GM21447 (cell line): Measurements from ENCODE around the gene RMND1.
A peak's percentile ranks its signal among the peaks of the same experiment; 100 is the strongest.

Experiments
- ATAC-seq: cut with Tn5 transposase; IDR thresholded peaks from one replicate; pipeline ENCODE4 v1.9.1; 2021; ENCODE audit not compliant: unreplicated experiment

Gene RMND1

DNA sequence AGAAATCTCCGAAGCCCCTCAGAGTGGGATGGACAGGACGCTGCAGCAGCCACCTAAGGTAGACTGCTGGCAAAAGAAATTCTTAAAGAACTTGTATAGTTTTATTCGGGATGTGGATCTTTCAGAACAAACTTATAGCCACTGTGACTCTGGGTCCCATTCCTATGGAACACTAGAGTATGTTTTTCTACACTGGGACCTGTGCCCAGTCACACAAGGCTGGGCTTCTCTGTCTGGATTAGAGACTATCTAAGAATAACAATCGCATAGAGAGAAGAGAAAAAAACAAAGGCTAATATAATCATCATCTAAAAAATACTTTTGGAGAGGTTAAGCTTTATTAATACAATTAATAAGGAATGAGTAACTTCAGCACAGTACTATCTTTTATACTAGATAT, 28.9 kb downstream of the RMND1 start:
- ATAC-seq, result no peak

DNA sequence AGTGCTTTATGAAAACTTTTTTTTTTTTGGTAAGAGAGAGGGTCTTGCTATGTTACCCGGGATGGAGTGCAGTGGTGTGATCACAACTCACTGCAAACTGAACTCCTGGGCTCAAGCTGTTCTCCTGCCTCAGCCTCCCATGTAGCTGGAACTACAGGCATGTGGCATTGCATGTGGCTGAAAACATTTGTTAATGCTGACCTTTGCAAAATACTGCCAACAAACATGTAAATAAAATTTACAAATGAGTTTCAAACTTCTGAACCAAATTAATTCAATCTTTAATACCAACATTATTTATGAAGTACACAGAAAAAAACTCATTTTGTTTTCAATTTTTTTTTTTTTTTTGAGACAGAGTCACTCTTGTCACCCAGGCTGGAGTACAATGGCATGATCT, 34.4 kb downstream of the RMND1 start:
- no peak for ATAC-seq

DNA sequence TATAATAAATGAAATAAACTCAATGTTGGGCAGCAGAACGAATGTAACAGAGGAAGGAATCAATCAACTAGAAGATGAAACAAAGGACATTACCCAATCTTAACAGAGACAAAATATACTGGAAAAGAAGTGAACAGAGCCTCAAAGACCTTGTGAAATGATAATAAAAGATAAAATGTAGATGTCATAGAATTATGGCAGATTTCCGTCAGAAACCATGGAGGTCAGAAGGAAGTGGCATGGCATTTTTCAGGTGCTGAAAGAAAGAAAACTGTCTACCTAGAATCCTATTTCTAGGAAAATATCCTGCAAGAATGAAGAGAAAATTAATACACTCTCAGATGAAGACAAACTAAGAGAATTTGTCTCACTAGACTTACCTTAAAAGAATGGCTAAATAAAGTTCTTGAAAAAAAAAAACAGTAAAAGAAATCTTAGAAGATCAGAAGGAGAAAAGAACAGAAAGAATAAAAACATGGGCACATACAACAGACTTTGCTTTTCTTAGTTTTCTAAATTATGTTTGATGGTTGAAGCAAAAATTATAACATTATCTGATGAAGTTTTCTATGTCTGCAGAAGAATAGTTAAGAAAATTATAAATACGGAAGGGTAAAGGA, 37.2 kb downstream of the RMND1 start:
- no peak for ATAC-seq

DNA sequence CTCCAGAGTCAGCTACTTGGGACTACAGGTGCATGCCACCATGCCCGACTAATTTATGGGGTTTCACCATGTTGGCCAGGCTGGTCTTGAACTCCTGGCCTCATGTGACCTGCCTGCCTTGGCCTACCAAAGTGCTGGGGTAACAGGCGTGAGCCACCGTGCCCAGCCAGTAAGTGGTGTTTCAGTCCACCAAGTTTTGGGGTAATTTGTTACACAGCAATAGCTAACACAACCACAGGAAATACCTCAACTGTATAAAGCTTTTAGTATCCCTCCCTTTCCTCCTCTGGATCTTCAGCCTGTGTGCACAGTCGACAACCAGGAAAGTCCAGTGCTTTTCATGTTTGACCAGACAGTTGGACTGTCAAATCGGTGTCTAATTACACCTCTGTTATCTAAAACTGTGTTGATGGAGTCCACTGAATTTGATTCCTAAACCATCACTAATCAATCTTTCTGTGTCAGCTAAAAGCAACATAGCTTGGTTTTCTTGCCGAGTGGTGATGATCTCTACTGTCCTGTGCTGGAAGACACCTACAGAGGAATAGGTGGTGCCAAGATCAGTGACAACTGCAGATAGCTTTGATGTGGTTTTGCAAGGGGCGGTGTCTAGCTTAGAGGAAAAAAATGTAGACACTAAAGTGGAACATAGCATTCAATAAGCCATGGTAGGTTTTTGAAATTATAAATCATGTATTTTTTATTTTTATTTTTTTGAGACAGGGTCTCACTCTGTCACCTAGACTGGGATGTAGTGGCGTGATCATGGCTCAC, 38.4 kb downstream of the RMND1 start:
- ATAC-seq, result no peak

DNA sequence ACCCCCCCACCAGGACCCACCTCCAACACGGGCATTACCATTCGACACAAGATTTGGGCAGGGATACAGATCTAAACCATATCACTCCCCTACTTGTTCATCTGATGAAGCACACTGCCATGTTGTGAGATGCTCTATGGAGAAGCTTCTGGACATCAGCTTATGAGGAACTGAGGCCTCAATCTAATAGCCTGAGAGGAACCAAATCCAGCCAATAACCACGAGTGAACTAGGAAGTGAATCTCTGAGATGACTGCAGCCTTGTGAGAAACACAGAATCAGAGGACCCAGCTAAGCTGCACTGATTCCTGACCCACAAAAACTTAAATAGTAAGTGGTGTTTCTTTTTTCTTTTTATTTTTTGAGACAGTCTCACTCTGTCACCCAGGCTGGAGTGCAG, 39.0 kb downstream of the RMND1 start:
- ATAC-seq, result no peak

DNA sequence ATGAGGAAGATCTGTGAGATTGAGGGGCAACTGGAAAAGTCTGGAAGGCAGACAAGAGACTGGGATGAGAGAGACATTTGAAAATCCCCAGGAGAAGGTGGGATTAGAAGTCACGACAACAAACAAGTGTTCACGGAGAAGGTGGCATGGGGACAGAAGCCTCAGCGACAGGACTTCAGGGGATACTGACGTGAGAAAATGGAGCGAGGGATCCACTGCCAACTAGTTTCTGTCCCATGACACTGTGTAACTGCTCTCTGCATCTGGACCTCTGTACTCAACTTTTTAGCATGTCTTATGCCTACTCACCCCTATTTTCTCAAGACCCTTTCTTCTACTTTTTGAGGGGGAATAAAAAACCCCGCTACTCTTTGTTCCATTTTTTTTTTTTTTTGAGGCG, 42.2 kb downstream of the RMND1 start:
- ATAC-seq, result no peak

DNA sequence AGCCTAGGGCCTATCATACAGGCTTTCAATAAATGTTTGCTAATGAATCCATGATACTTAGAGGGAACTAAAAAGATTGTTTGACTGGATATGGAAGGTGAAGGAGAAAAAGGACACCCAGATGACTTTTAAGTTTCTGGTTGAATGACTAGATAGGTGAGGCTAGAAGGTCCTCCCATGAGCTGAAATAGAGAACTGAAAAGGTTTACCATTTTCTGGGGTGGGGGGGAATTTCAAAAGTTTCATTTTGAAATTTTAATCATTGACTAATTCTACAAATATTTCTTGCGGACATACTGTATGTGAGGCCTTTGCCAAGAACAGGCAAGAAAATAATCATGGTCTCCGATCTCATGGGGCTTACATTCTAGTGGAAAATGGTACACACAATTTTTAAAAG, 42.7 kb downstream of the RMND1 start:
- ATAC-seq, result peak; percentile 68

DNA sequence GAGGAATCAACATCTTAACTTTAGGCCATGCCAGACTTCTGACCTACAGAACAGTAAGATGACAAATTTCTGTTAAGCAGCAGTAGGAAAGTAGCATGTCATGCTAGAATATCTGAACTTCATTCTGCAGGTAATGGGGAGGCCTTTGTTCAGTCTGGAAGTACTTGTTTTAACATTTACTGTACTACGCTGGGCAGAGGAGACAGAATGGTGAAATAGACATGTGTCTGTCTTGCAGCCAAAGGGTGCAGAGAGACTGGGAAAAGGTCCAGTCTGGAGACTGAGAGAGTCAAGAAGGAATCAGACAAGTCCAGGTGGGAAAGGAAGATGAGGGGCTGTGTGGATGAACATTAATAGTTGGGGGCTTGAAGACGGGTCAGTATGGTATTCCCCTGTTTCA, 43.1 kb downstream of the RMND1 start:
- no peak for ATAC-seq

DNA sequence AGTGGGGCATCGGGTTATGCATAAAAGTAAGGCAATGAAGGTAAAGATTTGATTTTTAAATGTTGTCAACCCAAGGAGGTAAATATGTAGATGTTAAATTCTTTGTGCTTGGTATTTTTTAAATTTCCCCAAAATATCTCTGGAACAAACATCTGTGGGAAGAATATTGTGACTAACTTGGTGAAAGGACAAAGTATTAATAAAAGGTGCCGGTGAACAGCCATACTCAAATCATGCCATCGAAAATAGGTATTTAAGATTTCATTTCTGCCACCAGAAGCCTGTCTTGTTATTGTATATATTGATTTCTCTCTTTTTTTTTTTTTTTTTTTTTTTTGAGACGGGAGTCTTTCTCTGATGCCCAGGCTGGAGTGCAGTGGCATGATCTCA, 48.0 kb downstream of the RMND1 start:
- no peak for ATAC-seq

DNA sequence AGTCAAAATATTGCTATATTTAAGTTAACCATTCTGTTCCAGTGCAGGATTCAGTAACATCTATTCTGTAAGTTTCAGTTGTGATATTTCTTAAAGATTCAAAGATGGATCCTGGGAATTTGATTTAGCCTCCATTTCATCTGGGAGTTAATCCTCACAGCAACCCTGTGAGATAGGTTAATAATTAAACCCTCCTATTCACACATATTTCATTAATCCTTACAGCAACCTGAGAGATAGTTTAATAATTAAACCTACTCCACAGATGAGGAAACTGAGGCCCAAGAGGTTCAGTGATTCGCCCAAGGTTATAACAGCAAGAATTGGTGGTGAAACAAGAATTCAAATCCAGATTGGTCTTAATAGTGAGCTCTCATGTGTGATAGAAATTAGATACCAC, 49.7 kb downstream of the RMND1 start:
- no peak for ATAC-seq

DNA sequence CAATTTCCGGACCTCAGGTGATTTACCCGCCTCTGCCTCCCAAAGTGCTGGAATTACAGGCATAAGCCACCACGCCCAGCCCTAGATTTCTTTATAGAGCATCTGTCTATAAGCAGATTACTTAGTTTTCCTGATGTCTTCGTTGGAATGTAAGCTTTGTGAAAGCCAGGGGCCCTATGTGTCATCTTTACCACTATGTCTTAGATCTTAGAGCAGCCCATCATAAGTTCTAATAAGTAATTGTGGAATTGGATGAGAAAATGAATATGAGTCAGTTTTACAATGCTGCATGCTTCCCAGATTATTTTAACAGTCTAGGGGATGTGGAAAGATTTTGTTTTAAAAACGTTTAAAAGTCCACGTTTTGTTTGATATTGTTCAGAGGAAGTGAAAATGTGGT, 51.5 kb downstream of the RMND1 start:
- no peak for ATAC-seq

DNA sequence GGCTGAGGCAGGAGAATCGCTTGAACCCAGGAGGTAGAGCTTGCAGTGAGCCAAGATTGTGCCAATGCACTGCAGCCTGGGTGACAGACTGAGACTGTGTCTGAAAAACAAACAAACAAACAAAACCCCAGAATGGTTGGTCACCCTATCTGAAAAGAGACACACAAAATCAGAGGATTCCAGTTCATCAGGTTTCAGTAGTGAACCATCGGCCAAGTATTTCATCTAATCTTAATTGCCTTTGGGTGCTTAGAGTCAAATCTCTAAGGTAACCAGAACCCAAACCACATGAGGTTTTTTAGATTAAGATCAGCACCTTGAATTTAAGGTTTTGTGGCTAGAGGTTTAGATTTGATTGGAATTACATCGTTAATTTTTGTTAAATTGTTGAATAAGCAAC, 52.2 kb downstream of the RMND1 start:
- ATAC-seq, result no peak

DNA sequence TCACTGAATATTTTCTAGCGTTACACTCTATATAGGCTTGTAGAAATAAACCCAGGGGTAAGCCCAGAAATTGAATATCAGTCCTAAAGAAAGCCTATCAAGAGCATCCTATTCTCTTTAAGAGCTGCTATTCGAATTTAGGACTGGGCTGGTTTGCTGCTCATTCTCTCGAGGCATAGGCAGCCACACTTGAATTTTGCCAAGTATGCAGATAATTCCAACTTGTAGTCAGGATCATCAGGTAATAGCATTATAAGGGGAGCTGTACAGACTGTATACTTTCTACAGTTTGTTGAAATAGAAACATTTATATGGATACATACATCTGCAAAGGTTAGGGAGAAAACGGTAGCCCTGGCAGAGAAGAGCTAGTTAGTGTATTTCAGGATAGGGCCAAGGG, 58.5 kb downstream of the RMND1 start:
- ATAC-seq, result no peak

DNA sequence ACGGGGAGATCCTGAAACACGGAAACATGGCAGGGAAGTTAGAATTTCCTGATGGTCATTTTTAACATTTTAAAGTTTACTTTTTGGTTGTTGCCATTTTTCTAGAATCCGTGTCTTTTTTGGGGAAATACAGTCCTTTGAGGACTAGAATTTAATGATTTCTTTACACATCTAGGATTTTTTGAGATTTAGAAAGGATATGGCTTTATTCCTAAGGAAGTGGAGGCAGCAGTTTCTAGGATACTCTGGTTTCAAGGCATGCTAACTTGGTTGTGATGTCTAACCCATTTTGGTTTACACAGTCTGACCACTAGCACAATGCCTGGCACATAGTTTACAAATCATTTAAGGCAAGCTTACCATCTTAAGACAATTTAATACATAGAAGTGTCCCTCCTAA, 59.5 kb downstream of the RMND1 start:
- no peak for ATAC-seq

DNA sequence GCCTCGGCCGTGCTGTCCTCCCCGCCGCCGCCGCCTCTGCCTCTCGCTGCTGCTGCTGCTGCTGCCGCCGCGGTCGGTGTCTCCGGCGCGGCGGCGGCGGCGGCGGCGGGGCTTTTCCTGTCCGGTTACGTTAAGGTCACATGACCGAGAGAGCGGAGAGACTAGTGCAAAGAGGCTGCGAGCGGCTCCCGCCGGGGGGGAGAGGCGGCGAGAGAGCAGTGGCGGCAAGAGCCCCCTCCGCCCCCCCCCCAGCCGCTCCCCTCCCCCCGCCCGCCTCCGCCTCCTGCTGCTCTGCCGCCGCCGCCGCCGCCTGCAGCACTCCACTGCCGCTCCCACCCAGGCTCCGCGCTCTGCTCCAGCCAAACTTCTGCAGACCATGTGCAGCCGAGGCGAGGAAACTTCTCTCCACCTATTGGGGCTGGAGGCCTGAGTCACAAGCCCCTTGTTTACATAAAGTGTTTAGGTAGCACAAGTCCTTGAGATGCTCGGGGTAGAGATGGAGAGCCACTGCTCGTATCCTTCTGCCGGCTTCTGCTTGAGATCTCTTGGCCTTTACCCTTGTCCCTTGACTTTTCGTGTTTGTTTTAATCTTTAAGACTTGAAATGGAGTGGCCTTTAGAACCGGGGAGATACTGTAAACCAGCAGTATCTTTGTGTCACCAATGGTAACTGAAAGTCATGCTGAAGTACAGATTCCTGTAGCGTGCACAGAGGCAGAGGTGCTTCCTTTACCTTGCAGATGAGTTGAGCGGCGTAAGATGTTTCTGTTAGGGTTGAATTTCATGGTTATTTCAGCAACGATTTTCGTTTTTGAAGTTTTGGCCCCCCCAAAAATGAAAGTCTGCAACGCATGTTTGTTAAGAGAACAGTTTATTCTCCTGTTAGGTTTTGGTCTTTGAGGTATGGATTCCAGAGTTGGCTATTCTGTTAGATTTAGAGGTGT, 60.2 kb downstream of the RMND1 start, which contains the start of gene ZBTB2:
Gene ZBTB2, minus strand, starts transcription at position 89 of the 943 bp plus-strand sequence. CDS start 17,922 bp downstream, outside the sequence.
- peak; percentile 16 for ATAC-seq

DNA sequence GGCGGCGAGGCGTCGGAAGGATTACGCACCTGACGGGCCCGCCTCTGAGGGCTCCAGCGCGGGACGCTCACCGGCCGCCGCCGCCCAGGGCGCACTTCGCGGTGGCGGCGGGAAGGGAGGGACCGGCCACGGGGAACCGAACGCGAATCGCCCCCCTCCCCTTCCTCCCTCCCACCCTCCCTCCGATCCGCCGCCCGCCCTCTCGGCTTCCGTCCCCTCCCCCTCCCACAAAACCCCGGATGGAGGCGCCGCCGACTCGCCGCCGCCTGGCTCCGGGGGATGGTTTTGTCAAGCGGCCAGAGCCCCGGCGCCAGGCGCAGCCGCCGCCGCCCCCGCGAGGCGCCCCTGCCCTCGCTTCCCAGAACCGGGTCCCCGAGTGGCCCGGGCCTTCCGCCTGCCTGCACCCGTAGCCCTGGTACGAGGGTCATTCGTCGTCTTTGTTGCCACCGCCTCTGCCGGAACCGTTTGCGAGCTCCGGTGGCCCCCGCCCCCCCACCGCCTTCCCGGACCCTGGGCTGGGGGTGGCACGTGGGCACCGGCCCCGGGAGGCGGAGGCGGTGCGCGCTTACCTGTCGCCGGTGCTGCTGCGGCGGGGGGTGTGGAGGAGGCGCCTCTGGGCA, 61.0 kb downstream of the RMND1 start:
- ATAC-seq, result peak; percentile 14

DNA sequence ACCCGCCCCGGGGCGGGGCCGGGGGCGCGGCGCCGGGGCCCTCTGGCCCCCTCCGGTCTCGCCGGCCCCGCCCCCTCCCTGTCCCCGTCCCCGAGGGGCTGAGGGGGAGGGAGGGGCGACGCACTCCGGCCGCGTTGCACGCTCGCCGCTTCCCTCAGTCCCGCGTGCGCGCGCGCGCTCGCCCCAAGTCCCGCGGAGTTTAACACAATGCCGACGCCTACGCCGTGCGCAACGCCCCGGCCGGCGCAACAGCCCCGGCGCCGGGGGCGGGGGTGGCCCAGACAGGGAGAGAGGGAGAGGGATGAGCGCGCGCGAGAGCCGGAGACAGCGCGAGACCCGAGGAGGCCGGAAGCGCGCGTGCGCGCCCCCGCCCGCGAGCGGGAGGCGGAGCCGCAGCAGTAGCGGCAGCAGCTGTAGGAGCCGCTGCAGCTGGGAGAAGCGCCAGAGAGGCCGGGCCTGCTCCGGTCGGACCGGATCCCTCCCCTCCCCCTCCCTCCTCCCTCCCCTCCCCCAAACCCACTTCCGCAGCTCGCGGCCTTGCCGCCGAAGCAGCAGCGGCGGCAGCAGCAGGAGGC, 61.6 kb downstream of the RMND1 start:
- ATAC-seq, result peak; percentile 79

DNA sequence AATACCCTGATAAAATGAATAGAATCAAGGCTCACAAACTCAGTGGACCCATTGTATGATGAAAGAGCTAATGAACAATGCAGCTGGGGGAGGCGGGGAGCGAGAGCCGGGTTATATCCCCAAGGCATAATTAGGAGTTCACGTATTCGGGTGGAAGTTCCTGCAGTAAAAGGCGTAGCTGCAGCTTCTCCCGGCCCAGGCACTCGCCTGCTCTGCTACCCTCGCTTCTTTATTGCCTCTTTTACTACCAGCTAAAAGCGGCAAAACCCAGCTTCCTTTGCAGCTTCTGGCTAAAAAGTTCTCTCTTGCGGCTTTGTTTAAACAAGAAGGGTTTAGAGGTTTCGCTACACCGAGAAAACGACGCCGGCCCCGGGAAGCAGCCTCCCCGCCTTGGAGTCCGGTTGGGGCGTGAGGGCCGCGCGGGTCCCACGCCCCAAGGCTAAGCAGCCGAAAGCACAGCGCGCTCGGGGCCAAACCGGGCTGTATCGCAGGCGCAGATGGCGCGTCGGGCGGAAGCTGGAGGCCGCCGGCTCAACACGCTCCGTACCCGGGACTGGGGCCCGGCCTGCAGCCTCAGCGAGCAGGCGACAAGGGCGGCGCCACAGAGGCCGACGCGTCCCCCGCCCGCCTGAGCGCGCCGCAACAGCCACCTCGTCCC, 62.2 kb downstream of the RMND1 start:
- ATAC-seq, result peak; percentile 49

DNA sequence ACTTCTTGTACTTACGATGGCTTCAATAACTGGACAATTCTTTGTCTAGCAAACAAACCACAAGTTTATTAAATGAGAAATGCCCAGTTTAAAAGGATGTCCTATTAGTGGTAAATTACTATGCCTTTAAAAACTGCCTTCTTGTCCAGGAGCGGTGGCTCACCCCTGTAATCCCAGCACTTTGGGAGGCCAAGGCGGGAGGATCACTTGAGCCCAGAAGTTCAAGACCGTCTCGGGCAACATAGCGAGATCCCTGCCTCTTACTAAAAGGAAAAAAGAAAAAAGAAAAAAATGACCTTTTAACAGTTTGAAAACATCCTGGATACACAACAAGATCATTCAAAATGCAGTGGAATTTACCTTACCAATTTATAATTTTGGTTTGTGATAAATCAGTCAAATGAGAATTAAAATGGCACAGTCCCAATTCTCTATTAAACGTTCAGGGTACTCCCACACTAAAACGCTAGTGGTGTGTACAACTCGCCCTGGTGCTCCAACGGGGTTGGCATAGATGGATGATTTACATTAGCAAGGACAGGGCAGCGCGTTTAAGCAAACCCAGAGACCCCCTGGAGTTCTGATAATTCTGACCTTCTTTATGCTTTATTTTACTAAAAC, 62.8 kb downstream of the RMND1 start:
- no peak for ATAC-seq

DNA sequence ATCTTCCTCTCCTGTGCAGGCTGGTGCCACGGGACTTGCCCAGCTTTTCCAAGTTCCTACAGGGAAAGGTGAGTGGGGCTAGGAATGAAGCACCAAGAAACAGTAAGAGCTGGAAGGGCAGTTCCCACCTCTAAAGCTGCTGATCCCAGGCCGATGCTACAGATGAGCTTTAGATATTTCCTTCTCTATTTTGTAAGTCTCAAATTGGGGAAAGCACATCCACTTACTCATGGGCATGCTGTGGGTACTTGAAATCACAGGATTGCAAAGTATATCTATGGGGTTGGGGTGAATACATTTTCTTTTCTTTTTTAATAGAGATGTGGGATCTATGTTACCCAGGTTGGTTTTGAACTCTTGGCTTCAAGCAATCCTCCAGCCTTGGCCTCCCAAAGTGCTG, 63.7 kb downstream of the RMND1 start:
- ATAC-seq, result no peak
